Neutrophil (primary cell): Measurements from ENCODE around the gene EOMES.

Experiments
- H3K27ac ChIP-seq: fragments of 200-600 bp; sonication (generic); 2 replicates; pipeline ENCODE4 v1.5.1; 2016; ENCODE audit warnings: mild to moderate bottlenecking, moderate library complexity
- H3K27me3 ChIP-seq: fragments of 200-600 bp; sonication (generic); 2 replicates; pipeline ENCODE4 v1.6.0; 2016; ENCODE audit warnings: mild to moderate bottlenecking
- H3K36me3 ChIP-seq: fragments of 200-600 bp; sonication (generic); 2 replicates; pipeline ENCODE4 v1.5.1; 2017
- H3K4me1 ChIP-seq, 2 experiments: fragments of 200-600 bp in 1 of 2; sonication (generic) in 1 of 2; 1 replicate in 1 of 2; 2 replicates in 1 of 2; pipeline versions ENCODE4 v1.5.1 to v1.6.1; 2013 to 2016; ENCODE audit warnings: low read depth in 1 of 2, low read length in 1 of 2, mild to moderate bottlenecking in 1 of 2, moderate library complexity in 1 of 2; ENCODE audit not compliant: control insufficient read depth in 1 of 2, insufficient read depth in 1 of 2
- H3K4me3 ChIP-seq, 2 experiments: fragments of 200-600 bp in 1 of 2; sonication (generic) in 1 of 2; 1 replicate in 1 of 2; 2 replicates in 1 of 2; pipeline ENCODE4 v1.5.1; 2013 to 2016; ENCODE audit warnings: low read depth in 1 of 2, low read length in 1 of 2, mild to moderate bottlenecking in 1 of 2, moderate library complexity in 1 of 2
- H3K9me3 ChIP-seq: fragments of 200-600 bp; sonication (generic); 2 replicates; pipeline ENCODE4 v1.5.1; 2016
- TF ChIP-seq, protein P1 (sequence below): fragments of 200-600 bp; sonication (generic); IDR thresholded peaks from 2 replicates; pipeline ENCODE4 v1.5.1; 2016; ENCODE audit warnings: antibody characterized with exemption

The EOMES gene

DNA sequence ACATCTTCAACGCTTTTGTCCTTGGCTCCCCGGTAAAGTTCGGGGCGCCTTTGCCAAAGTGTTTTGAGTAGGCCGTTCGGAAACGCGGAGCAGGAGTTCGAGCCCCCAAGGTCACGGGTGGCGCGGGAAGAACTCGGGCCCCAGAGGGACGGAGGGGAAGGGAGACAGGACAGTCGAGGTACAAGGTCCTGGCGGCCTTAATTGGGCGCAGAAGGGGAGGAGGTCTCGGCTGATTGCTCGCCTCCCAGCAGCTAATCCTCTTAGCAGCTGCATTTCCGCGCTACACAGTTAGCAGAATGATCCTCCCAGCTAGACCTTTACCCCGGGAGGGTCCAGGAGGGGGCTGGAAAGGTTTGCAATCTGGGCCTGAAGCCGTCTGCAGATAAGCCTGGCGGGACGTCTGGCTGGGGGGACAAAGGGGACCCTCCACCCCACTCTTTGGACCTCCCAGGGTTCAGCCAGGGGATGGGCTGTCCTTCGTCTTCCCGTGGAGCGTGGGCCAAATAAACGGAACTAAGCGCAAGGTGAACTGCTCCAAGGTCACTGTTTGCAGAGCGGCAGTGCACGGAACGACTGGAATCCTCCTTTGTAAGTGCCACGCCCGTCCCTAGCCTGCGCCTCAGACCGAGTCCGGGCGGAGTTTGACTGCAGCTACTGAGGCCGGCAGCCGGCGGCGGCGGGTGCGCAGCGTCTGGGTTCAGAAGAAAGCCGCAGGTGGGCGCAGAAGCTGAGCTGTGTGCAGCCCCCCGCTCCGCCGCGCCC is 7.2 kb downstream of the EOMES start:
- Histone ChIP-seq H3K36me3 (no peaks in the 10 kb centered on the region), H3K4me3 (no peak overlapping the region), H3K27me3 (peaks cover 100% of the 10 kb centered on the region), H3K27ac (no peak overlapping the region), H3K4me1 (peaks cover 13 to 18% of the 10 kb centered on the region in 2 experiments), H3K9me3 (no peaks in the 10 kb centered on the region)
- TF ChIP-seq, protein P1, sequence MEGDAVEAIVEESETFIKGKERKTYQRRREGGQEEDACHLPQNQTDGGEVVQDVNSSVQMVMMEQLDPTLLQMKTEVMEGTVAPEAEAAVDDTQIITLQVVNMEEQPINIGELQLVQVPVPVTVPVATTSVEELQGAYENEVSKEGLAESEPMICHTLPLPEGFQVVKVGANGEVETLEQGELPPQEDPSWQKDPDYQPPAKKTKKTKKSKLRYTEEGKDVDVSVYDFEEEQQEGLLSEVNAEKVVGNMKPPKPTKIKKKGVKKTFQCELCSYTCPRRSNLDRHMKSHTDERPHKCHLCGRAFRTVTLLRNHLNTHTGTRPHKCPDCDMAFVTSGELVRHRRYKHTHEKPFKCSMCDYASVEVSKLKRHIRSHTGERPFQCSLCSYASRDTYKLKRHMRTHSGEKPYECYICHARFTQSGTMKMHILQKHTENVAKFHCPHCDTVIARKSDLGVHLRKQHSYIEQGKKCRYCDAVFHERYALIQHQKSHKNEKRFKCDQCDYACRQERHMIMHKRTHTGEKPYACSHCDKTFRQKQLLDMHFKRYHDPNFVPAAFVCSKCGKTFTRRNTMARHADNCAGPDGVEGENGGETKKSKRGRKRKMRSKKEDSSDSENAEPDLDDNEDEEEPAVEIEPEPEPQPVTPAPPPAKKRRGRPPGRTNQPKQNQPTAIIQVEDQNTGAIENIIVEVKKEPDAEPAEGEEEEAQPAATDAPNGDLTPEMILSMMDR, result no peak

DNA sequence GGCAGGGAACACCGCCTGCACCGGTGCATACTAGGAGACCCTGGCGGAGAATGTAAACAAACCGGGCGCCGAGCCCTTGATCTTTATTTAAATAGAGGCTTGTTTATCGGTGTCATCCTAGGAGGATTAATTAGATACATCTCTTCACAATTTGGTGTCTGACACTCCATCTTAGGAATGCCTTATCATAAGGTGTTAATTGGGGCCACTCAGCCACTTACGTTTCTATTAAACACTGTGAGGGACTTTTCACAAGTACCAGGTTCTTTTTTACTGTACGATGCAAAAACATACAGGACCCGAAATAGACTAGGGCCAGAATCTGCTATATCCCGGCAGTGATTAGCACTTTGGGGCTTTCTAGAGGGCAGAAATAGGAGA is 8.0 kb downstream of the EOMES start:
- Histone ChIP-seq H3K4me1 (peaks cover 13 to 18% of the 10 kb centered on the region in 2 experiments), H3K4me3 (no peak overlapping the region), H3K36me3 (no peaks in the 10 kb centered on the region), H3K27me3 (peaks cover 99% of the 10 kb centered on the region), H3K27ac (no peak overlapping the region), H3K9me3 (no peaks in the 10 kb centered on the region)
- TF ChIP-seq, protein P1, result no peak

DNA sequence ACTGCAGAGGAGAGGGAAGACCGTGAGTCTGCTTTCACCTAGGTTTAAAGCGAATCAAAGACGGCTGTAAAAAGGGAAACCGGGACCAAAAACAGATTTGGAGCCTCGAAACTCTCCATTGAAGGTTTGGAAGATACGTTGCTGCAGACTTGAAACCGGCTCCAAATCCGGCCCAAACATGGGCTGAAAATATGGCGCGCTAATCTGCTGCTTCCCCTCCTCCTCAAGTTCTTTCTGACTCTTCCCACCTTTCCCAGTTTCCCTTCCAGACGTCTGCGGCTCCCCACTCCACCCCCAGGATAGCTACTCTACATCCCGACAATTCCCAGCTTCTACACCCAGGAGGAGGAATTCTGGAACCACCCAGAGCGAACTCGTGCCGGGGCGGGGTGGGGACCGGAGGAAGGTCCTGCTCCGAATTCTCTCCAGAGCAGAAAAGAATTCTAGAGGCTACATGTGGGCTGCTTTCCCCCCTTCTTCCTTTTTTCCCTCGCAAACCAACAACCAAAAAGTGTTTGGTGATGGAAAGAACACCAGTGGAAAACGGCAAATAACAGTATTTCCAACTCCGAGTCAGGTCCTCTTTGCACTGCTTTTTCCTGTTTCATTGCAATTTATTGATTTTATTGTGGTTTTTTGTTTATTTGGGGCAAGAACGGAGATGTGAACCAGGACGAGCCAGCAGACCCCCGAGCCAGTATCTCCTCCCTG is 8.5 kb downstream of the EOMES start:
- H3K4me3 ChIP-seq, result no peak overlapping the region
- H3K36me3 ChIP-seq, result no peaks in the 10 kb centered on the region
- peaks cover 99% of the 10 kb centered on the region for H3K27me3 ChIP-seq
- TF ChIP-seq, protein P1, result no peak
- H3K27ac ChIP-seq, result no peak overlapping the region
- peaks cover 13 to 18% of the 10 kb centered on the region in 2 experiments for H3K4me1 ChIP-seq
- H3K9me3 ChIP-seq, result no peaks in the 10 kb centered on the region

DNA sequence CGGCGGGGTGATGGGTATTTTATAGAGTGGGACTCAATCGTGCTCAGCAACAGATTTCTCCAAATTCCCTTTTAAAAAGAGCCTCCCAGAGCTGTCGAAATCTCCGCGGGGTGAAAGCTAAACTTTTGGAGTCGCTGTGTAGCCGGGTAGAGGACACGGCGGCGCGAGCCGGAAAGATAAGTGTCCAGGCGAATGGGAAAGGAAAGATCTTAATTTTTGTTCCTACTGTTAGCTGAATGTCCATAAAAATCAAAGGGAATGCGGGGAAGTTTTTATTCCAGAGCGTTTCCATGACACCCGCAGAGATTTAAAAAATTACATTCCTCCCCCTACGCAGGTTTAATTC is 9.1 kb downstream of the EOMES start:
- no peak overlapping the region for H3K27ac ChIP-seq
- peaks cover 99% of the 10 kb centered on the region for H3K27me3 ChIP-seq
- peaks cover 13 to 18% of the 10 kb centered on the region in 2 experiments for H3K4me1 ChIP-seq
- no peaks in the 10 kb centered on the region for H3K9me3 ChIP-seq
- H3K4me3 ChIP-seq, result peak overlapping the region; percentile 22 to 30
- no peaks in the 10 kb centered on the region for H3K36me3 ChIP-seq
- TF ChIP-seq, protein P1, result no peak

DNA sequence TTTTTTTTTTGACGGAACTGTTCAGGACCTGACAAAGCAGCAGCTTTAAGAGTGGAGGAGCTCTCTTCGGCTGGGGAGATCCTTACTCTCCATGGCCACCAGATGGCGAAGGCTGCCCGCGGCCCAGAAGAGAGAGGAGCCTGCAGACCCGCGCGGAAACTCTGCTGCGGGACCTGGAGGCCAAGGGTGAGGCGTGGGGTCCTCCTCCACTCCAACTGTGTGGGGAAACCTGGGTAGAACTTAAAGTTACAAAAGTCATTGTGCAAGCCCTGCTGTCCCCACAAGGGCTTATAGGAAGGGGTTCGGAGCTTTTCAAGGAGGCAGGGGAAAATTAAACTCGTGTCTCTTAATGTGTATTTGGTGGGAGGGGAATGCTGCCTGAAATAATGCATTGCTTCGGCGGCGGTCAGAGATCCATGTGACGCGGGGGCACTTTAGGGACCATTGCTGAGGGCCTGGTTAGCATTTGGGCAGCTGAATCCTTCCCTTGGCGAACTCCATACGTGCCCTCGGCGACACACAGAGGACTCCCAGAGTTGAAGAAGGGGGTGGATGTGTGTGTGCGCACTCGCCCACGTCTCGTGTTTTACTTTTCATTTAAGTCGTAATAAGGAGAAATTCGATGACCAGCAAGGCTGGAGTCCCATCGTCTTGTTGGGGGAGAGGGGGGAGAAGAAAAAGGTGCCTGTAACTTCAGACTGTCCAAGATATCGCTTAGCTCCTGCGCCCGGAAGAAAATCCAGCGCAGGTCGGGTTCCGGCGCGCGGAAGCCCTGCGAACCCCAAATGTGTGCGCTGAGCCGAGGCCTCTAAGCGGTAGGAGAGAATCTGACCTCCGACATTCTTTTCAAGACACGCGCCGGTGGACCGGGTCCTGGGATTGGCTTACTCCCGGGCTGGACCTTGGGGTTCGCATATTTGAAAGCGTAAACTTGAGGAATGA is 9.7 kb downstream of the EOMES start:
- TF ChIP-seq, protein P1, result no peak
- H3K4me1 ChIP-seq, result peaks cover 13 to 18% of the 10 kb centered on the region in 2 experiments
- no peaks in the 10 kb centered on the region for H3K36me3 ChIP-seq
- H3K4me3 ChIP-seq, result peak overlapping the region; percentile 22 to 30
- H3K9me3 ChIP-seq, result no peaks in the 10 kb centered on the region
- no peak overlapping the region for H3K27ac ChIP-seq
- H3K27me3 ChIP-seq, result peaks cover 99% of the 10 kb centered on the region
